Measurements from ENCODE around the gene SPATA4.

DNA sequence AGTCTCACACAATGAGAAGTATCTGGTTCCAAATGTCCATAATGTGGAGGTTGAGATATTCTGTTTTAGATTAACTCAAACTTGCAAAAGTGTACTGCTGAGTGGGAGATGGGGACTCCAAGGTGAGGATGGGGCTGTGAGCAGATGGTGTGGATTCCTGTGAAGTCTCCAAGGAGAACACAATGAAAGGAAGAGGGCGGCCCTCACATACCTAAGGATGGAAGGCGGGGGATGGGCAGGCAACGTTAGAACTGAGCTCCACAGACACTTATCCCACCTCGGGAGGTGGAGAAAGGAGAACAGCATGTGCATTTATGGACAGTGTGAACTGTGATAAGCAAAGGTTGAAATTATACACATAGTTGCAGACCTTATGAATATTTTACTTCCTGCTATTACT lies 9.9 kb upstream of the SPATA4 start:
- no peak for TF ChIP-seq POLR2AphosphoS5 (IDR thresholded peaks at IDR 0.05)
- TF ChIP-seq, protein P1, sequence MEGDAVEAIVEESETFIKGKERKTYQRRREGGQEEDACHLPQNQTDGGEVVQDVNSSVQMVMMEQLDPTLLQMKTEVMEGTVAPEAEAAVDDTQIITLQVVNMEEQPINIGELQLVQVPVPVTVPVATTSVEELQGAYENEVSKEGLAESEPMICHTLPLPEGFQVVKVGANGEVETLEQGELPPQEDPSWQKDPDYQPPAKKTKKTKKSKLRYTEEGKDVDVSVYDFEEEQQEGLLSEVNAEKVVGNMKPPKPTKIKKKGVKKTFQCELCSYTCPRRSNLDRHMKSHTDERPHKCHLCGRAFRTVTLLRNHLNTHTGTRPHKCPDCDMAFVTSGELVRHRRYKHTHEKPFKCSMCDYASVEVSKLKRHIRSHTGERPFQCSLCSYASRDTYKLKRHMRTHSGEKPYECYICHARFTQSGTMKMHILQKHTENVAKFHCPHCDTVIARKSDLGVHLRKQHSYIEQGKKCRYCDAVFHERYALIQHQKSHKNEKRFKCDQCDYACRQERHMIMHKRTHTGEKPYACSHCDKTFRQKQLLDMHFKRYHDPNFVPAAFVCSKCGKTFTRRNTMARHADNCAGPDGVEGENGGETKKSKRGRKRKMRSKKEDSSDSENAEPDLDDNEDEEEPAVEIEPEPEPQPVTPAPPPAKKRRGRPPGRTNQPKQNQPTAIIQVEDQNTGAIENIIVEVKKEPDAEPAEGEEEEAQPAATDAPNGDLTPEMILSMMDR (IDR thresholded peaks at IDR 0.05), result no peak
- no peak for TF ChIP-seq EP300 (IDR thresholded peaks at IDR 0.05)
- no peak for TF ChIP-seq POLR2A (IDR thresholded peaks at IDR 0.05; ENCODE audit: low read depth)

Data from esophagus muscularis mucosa (tissue), 4 donors.